HEK293 (cell line): ENCODE measurements around the gene PCTP.
A peak's percentile ranks its signal among the peaks of the same experiment; 100 is the strongest.

Source experiments
- CTCF ChIA-PET: fragments of 350-600 bp; formaldehyde crosslinking; extraction: SDS; loops from one replicate; lab custom pipeline; 2021; ENCODE audit warnings: antibody characterized with exemption; lab: Yijun Ruan, JAX
- POLR2A ChIA-PET: fragments of 300-600 bp; formaldehyde crosslinking; extraction: SDS; loops from one replicate; lab custom pipeline; 2020; ENCODE audit warnings: antibody characterized with exemption, inconsistent platforms; lab: Yijun Ruan, JAX
- H3K27ac ChIP-seq: fragments of 200-500 bp; sonication (Bioruptor generic); 2 replicates; pipeline ENCODE4 v1.5.1; 2014; ENCODE audit warnings: low read depth, low read length, control low read depth, inconsistent platforms; ENCODE audit errors: extremely low read depth
- H3K36me3 ChIP-seq, 2 experiments: fragments of 200-500 bp in 1 of 2; sonication (Bioruptor generic) in 1 of 2; 1 replicate in 1 of 2; 2 replicates in 1 of 2; pipeline ENCODE4 v1.5.1; 2014 to 2017; ENCODE audit warnings: inconsistent platforms in 2 of 2, low read length in 2 of 2; ENCODE audit not compliant: control insufficient read depth in 2 of 2, insufficient read depth in 1 of 2
- H3K4me1 ChIP-seq: fragments of 200-500 bp; sonication (Bioruptor generic); 2 replicates; pipeline ENCODE4 v1.5.1; 2014; ENCODE audit warnings: mild to moderate bottlenecking, low read length, inconsistent platforms; ENCODE audit not compliant: control insufficient read depth, insufficient read depth
- H3K4me3 ChIP-seq: 2 replicates; pipeline ENCODE4 v1.5.1; 2011; ENCODE audit warnings: low read depth, mild to moderate bottlenecking, control low read depth, low read length, moderate library complexity
- H3K9me3 ChIP-seq: fragments of 200-500 bp; sonication (Bioruptor generic); 2 replicates; pipeline ENCODE4 v1.5.1; 2014; ENCODE audit warnings: low read depth, low read length, inconsistent platforms; ENCODE audit not compliant: control insufficient read depth, insufficient read depth
- BCL11B ChIP-seq: fragments of 450-650 bp; formaldehyde crosslinking; IDR thresholded peaks from 2 replicates; pipeline ENCODE4 v1.5.1; 2016; ENCODE audit warnings: low read depth, missing biosample characterization, missing genetic modification characterization
- IKZF3 ChIP-seq: fragments of 450-650 bp; IDR thresholded peaks from 2 replicates; pipeline ENCODE4 v1.5.0; 2018; ENCODE audit warnings: missing biosample characterization, mild to moderate bottlenecking, missing genetic modification characterization, moderate library complexity
- MZF1 ChIP-seq: fragments of 450-650 bp; formaldehyde crosslinking; IDR thresholded peaks from 2 replicates; pipeline ENCODE4 v1.5.1; 2017; ENCODE audit warnings: missing biosample characterization, missing genetic modification characterization, borderline replicate concordance
- OSR2 ChIP-seq: fragments of 450-650 bp; formaldehyde crosslinking; IDR thresholded peaks from 2 replicates; pipeline ENCODE4 v1.5.1; 2016; ENCODE audit warnings: missing biosample characterization, missing genetic modification characterization
- SP2 ChIP-seq: fragments of 450-650 bp; formaldehyde crosslinking; IDR thresholded peaks from 2 replicates; pipeline ENCODE4 v1.5.1; 2016; ENCODE audit warnings: missing biosample characterization, missing genetic modification characterization
- ZFP41 ChIP-seq: fragments of 450-650 bp; formaldehyde crosslinking; IDR thresholded peaks from 2 replicates; pipeline ENCODE4 v1.5.1; 2016; ENCODE audit warnings: missing biosample characterization, missing genetic modification characterization, borderline replicate concordance
- ZIC2 ChIP-seq: fragments of 450-650 bp; formaldehyde crosslinking; IDR thresholded peaks from 2 replicates; pipeline ENCODE4 v1.5.1; 2016; ENCODE audit warnings: missing biosample characterization, missing genetic modification characterization
- ZNF10 ChIP-seq: fragments of 450-650 bp; formaldehyde crosslinking; IDR thresholded peaks from 2 replicates; pipeline ENCODE4 v1.5.1; 2017; ENCODE audit warnings: missing biosample characterization, missing genetic modification characterization
- ZNF266 ChIP-seq: fragments of 450-650 bp; formaldehyde crosslinking; IDR thresholded peaks from 2 replicates; pipeline ENCODE4 v1.5.1; 2016; ENCODE audit warnings: missing biosample characterization, missing genetic modification characterization, low read depth
- ZNF416 ChIP-seq: fragments of 450-650 bp; formaldehyde crosslinking; IDR thresholded peaks from 2 replicates; pipeline ENCODE4 v1.5.1; 2016; ENCODE audit warnings: missing biosample characterization, missing genetic modification characterization
- ZNF48 ChIP-seq: fragments of 450-650 bp; formaldehyde crosslinking; IDR thresholded peaks from 2 replicates; pipeline ENCODE4 v1.5.1; 2016; ENCODE audit warnings: missing biosample characterization, missing genetic modification characterization
- ZNF561 ChIP-seq: fragments of 450-650 bp; IDR thresholded peaks from 2 replicates; pipeline ENCODE4 v1.5.1; 2018; ENCODE audit warnings: missing biosample characterization, missing genetic modification characterization, borderline replicate concordance
- ZNF585B ChIP-seq: fragments of 450-650 bp; formaldehyde crosslinking; IDR thresholded peaks from 2 replicates; pipeline ENCODE4 v1.5.1; 2016; ENCODE audit warnings: missing biosample characterization, missing genetic modification characterization
- ZNF621 ChIP-seq: fragments of 450-650 bp; formaldehyde crosslinking; IDR thresholded peaks from 2 replicates; pipeline ENCODE4 v1.5.1; 2017; ENCODE audit warnings: missing biosample characterization, missing genetic modification characterization
- ZNF629 ChIP-seq: fragments of 450-650 bp; formaldehyde crosslinking; IDR thresholded peaks from 2 replicates; pipeline ENCODE4 v1.5.1; 2017; ENCODE audit warnings: missing biosample characterization, missing genetic modification characterization
- ZNF660 ChIP-seq: fragments of 450-650 bp; IDR thresholded peaks from 2 replicates; pipeline ENCODE4 v1.5.1; 2018; ENCODE audit warnings: missing biosample characterization, mild to moderate bottlenecking, missing genetic modification characterization
- ZNF768 ChIP-seq: fragments of 450-650 bp; formaldehyde crosslinking; IDR thresholded peaks from 2 replicates; pipeline ENCODE4 v1.5.1; 2018; ENCODE audit warnings: missing biosample characterization, mild to moderate bottlenecking, missing genetic modification characterization
- ZNF785 ChIP-seq: fragments of 450-650 bp; formaldehyde crosslinking; IDR thresholded peaks from 2 replicates; pipeline ENCODE4 v1.5.1; 2016; ENCODE audit warnings: missing biosample characterization, missing genetic modification characterization
- ZNF830 ChIP-seq: fragments of 450-650 bp; IDR thresholded peaks from 2 replicates; pipeline ENCODE4 v1.5.0; 2018; ENCODE audit warnings: missing biosample characterization, missing genetic modification characterization, low read depth, mild to moderate bottlenecking, moderate library complexity
- ZSCAN23 ChIP-seq: fragments of 450-650 bp; formaldehyde crosslinking; IDR thresholded peaks from 2 replicates; pipeline ENCODE4 v1.5.1; 2016; ENCODE audit warnings: missing biosample characterization, missing genetic modification characterization
- TF ChIP-seq, protein P1 (sequence below): fragments of 450-650 bp; formaldehyde crosslinking; IDR thresholded peaks from 2 replicates; pipeline ENCODE4 v1.5.1; 2017; ENCODE audit warnings: missing biosample characterization, missing genetic modification characterization
- TF ChIP-seq, protein P2 (sequence below): fragments of 450-650 bp; formaldehyde crosslinking; IDR thresholded peaks from 2 replicates; pipeline ENCODE4 v1.5.1; 2016; ENCODE audit warnings: missing biosample characterization, missing genetic modification characterization
- TF ChIP-seq, protein P3 (sequence below): fragments of 450-650 bp; formaldehyde crosslinking; IDR thresholded peaks from 2 replicates; pipeline ENCODE4 v1.5.1; 2016; ENCODE audit warnings: missing biosample characterization, missing genetic modification characterization
- TF ChIP-seq, protein P4 (sequence below): fragments of 450-650 bp; formaldehyde crosslinking; IDR thresholded peaks from 2 replicates; pipeline ENCODE4 v1.5.1; 2016; ENCODE audit warnings: missing biosample characterization, missing genetic modification characterization
- TF ChIP-seq, protein P5 (sequence below): fragments of 450-650 bp; formaldehyde crosslinking; IDR thresholded peaks from 2 replicates; pipeline ENCODE4 v1.5.0; 2017; ENCODE audit warnings: missing biosample characterization, missing genetic modification characterization, borderline replicate concordance

PCTP gene

DNA sequence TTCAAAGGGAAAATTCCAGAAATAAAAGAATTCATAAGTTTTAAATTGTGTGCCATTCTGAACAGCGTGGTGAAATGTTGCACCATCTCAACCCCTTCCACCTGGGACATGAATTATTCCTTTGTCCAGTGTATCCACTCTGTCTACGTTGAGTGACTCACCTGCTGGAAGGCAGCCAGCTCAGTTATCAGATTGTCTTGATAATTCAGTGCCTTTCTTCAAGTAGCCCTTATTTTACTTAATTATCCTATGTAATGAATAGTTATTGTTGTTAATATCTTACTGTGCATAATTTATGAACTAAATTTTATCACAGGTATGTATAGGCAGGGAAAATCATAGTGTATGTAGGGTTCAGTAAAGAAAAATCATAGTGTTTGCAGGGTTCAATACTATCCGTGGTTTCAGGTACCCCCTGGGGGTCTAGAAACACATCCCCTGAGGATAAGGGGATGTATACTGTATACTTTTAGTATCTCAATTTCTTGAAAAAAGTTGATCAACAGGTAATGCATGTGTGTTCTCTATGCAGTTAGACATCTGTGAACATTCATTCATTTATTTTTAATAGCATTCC lies 7.7 kb upstream of the PCTP start:
- Histone ChIP-seq H3K36me3 (no peaks in the 10 kb centered on the region), H3K27ac (no peak overlapping the region), H3K4me3 (no peak overlapping the region), H3K4me1 (peaks cover 8% of the 10 kb centered on the region), H3K9me3 (no peaks in the 10 kb centered on the region)
- POLR2A ChIA-PET, result interaction anchor here (4.6 kb wide), 1 partner anchor 8 kb away, joined by 21 read pairs; the partner anchor contains the start of gene PCTP
- CTCF ChIA-PET, result no interaction called here
- TF ChIP-seq ZFP41 (tag by site-specific recombination) (no peak), ZNF629 (tag by site-specific recombination) (no peak), IKZF3 (peak; percentile 30; the same call in 1 of the 2 replicates), ZNF621 (tag by site-specific recombination) (no peak), ZNF768 (tag by site-specific recombination) (no peak), ZNF416 (no peak), ZNF660 (no peak), ZIC2 (tag by site-specific recombination) (no peak), BCL11B (tag by site-specific recombination) (no peak), ZSCAN23 (tag by site-specific recombination) (no peak), ZNF48 (tag by site-specific recombination) (no peak), ZNF785 (tag by site-specific recombination) (no peak), SP2 (no peak), ZNF266 (tag by site-specific recombination) (no peak), ZNF585B (tag by site-specific recombination) (no peak), OSR2 (tag by site-specific recombination) (peak; percentile 25; the same call in 1 of the 2 replicates), ZNF830 (tag by site-specific recombination) (no peak), ZNF561 (no peak), ZNF10 (no peak), MZF1 (tag by site-specific recombination) (no peak)
- TF ChIP-seq, protein P1, sequence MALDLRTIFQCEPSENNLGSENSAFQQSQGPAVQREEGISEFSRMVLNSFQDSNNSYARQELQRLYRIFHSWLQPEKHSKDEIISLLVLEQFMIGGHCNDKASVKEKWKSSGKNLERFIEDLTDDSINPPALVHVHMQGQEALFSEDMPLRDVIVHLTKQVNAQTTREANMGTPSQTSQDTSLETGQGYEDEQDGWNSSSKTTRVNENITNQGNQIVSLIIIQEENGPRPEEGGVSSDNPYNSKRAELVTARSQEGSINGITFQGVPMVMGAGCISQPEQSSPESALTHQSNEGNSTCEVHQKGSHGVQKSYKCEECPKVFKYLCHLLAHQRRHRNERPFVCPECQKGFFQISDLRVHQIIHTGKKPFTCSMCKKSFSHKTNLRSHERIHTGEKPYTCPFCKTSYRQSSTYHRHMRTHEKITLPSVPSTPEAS, result 0 out of 2 replicates have a peak, but pooled peaks have one; percentile 38
- TF ChIP-seq, protein P2, sequence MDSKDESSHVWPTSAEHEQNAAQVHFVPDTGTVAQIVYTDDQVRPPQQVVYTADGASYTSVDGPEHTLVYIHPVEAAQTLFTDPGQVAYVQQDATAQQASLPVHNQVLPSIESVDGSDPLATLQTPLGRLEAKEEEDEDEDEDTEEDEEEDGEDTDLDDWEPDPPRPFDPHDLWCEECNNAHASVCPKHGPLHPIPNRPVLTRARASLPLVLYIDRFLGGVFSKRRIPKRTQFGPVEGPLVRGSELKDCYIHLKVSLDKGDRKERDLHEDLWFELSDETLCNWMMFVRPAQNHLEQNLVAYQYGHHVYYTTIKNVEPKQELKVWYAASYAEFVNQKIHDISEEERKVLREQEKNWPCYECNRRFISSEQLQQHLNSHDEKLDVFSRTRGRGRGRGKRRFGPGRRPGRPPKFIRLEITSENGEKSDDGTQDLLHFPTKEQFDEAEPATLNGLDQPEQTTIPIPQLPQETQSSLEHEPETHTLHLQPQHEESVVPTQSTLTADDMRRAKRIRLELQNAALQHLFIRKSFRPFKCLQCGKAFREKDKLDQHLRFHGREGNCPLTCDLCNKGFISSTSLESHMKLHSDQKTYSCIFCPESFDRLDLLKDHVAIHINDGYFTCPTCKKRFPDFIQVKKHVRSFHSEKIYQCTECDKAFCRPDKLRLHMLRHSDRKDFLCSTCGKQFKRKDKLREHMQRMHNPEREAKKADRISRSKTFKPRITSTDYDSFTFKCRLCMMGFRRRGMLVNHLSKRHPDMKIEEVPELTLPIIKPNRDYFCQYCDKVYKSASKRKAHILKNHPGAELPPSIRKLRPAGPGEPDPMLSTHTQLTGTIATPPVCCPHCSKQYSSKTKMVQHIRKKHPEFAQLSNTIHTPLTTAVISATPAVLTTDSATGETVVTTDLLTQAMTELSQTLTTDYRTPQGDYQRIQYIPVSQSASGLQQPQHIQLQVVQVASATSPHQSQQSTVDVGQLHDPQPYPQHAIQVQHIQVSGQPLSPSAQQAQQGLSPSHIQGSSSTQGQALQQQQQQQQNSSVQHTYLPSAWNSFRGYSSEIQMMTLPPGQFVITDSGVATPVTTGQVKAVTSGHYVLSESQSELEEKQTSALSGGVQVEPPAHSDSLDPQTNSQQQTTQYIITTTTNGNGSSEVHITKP (tag by site-specific recombination), result peak; percentile 66; the same call in 1 of the 2 replicates
- TF ChIP-seq, protein P3, sequence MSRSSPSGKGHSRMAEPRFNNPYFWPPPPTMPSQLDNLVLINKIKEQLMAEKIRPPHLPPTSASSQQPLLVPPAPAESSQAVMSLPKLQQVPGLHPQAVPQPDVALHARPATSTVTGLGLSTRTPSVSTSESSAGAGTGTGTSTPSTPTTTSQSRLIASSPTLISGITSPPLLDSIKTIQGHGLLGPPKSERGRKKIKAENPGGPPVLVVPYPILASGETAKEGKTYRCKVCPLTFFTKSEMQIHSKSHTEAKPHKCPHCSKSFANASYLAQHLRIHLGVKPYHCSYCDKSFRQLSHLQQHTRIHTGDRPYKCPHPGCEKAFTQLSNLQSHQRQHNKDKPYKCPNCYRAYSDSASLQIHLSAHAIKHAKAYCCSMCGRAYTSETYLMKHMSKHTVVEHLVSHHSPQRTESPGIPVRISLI (tag by site-specific recombination), result no peak
- TF ChIP-seq, protein P4, sequence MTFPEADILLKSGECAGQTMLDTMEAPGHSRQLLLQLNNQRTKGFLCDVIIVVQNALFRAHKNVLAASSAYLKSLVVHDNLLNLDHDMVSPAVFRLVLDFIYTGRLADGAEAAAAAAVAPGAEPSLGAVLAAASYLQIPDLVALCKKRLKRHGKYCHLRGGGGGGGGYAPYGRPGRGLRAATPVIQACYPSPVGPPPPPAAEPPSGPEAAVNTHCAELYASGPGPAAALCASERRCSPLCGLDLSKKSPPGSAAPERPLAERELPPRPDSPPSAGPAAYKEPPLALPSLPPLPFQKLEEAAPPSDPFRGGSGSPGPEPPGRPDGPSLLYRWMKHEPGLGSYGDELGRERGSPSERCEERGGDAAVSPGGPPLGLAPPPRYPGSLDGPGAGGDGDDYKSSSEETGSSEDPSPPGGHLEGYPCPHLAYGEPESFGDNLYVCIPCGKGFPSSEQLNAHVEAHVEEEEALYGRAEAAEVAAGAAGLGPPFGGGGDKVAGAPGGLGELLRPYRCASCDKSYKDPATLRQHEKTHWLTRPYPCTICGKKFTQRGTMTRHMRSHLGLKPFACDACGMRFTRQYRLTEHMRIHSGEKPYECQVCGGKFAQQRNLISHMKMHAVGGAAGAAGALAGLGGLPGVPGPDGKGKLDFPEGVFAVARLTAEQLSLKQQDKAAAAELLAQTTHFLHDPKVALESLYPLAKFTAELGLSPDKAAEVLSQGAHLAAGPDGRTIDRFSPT (tag by site-specific recombination), result no peak
- TF ChIP-seq, protein P5, sequence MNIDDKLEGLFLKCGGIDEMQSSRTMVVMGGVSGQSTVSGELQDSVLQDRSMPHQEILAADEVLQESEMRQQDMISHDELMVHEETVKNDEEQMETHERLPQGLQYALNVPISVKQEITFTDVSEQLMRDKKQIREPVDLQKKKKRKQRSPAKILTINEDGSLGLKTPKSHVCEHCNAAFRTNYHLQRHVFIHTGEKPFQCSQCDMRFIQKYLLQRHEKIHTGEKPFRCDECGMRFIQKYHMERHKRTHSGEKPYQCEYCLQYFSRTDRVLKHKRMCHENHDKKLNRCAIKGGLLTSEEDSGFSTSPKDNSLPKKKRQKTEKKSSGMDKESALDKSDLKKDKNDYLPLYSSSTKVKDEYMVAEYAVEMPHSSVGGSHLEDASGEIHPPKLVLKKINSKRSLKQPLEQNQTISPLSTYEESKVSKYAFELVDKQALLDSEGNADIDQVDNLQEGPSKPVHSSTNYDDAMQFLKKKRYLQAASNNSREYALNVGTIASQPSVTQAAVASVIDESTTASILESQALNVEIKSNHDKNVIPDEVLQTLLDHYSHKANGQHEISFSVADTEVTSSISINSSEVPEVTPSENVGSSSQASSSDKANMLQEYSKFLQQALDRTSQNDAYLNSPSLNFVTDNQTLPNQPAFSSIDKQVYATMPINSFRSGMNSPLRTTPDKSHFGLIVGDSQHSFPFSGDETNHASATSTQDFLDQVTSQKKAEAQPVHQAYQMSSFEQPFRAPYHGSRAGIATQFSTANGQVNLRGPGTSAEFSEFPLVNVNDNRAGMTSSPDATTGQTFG (tag by site-specific recombination), result no peak
